Measurements from ENCODE around the gene ZNF69.
"Not testable (repeated sequence)": the region's sequence is repeated elsewhere in the genome, so short reads cannot be mapped to it uniquely, and the experiment has no call there.

The ZNF69 gene

DNA sequence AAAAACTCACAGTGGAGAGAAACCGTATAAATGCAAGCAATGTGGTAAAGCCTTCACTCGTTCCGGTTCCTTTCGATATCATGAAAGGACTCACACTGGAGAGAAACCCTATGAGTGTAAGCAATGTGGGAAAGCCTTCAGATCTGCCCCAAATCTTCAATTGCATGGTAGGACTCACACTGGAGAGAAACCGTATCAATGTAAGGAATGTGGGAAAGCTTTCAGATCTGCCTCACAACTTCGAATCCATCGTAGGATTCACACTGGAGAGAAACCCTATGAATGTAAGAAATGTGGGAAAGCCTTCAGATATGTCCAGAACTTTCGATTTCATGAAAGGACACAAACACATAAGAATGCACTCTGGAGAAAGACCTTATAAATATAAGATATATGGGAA is 19.4 kb upstream of the ZNF69 start:
- Histone ChIP-seq H3K4me3 (ENCODE audit: low read length) (no peak overlapping the region), H2BK5ac (ENCODE audit: low read length) (no peak overlapping the region), H3K79me2 (ENCODE audit: control insufficient read depth, insufficient read depth, low read length) (no peaks in the 10 kb centered on the region), H3K27me3 (ENCODE audit: insufficient read depth, low read length, poor library complexity) (no peaks in the 10 kb centered on the region), H2AK5ac (ENCODE audit: low read length) (no peak overlapping the region), H3K18ac (ENCODE audit: low read length) (no peak overlapping the region), H3K9ac (ENCODE audit: low read length) (no peak overlapping the region), H4K8ac (ENCODE audit: low read depth, low read length) (no peak overlapping the region), H3K23ac (ENCODE audit: low read length) (no peak overlapping the region), H3K4me1 (ENCODE audit: control insufficient read depth, low read depth, low read length) (no peaks in the 10 kb centered on the region), H3K36me3 (ENCODE audit: control insufficient read depth, insufficient read depth, low read length) (no peaks in the 10 kb centered on the region), H3K56ac (ENCODE audit: low read length) (no peak overlapping the region), H2BK120ac (ENCODE audit: low read depth, low read length) (no peak overlapping the region), H3K27ac (ENCODE audit: low read depth, low read length) (no peak overlapping the region), H3K4me2 (ENCODE audit: low read length) (no peak overlapping the region), H3K4ac (ENCODE audit: low read depth, low read length) (no peak overlapping the region), H4K5ac (ENCODE audit: low read length) (no peak overlapping the region), H2BK15ac (replicated peaks; ENCODE audit: low read depth) (no peak overlapping the region), H3K79me1 (ENCODE audit: low read length) (no peaks in the 10 kb centered on the region)
- DNase-seq, result no peak
- no CpG with 5 or more reads among the region's 8 CpGs for WGBS (ENCODE audit: extremely low coverage, insufficient coverage, low lambda C conversion rate)

DNA sequence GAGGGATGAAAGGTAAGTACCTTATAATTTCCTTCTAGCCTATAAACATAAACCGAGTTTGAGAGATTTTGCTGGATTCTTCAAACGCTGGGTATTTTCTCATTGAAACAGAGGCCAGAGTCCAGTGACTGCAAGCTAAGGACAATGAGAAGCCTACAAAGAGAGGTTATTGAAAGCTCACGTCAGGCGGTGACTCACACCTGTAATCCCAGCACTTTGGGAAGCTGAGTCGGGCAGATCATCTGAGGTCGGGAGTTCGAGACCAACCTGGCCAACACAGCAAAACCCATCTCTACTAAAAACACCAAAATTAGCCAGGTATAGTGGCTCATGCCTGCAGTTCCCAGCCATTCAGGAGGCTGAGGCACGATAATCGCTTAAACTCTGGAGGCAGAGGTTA is 15.0 kb upstream of the ZNF69 start:
- no peak overlapping the region for H4K5ac ChIP-seq (ENCODE audit: low read length)
- no peaks in the 10 kb centered on the region for H3K4me1 ChIP-seq (ENCODE audit: control insufficient read depth, low read depth, low read length)
- DNase-seq, result no peak
- no peak overlapping the region for H3K23ac ChIP-seq (ENCODE audit: low read length)
- H3K56ac ChIP-seq (ENCODE audit: low read length), result no peak overlapping the region
- H2BK120ac ChIP-seq (ENCODE audit: low read depth, low read length), result no peak overlapping the region
- no peaks in the 10 kb centered on the region for H3K79me2 ChIP-seq (ENCODE audit: control insufficient read depth, insufficient read depth, low read length)
- H2BK15ac ChIP-seq (replicated peaks; ENCODE audit: low read depth), result no peak overlapping the region
- H3K79me1 ChIP-seq (ENCODE audit: low read length), result no peaks in the 10 kb centered on the region
- WGBS (ENCODE audit: extremely low coverage, insufficient coverage, low lambda C conversion rate), result no CpG with 5 or more reads among the region's 9 CpGs
- no peaks in the 10 kb centered on the region for H3K36me3 ChIP-seq (ENCODE audit: control insufficient read depth, insufficient read depth, low read length)
- no peak overlapping the region for H2BK5ac ChIP-seq (ENCODE audit: low read length)
- no peak overlapping the region for H4K8ac ChIP-seq (ENCODE audit: low read depth, low read length)
- H3K18ac ChIP-seq (ENCODE audit: low read length), result no peak overlapping the region
- no peaks in the 10 kb centered on the region for H3K27me3 ChIP-seq (ENCODE audit: insufficient read depth, low read length, poor library complexity)
- no peak overlapping the region for H3K27ac ChIP-seq (ENCODE audit: low read depth, low read length)
- H3K4ac ChIP-seq (ENCODE audit: low read depth, low read length), result no peak overlapping the region
- H3K9ac ChIP-seq (ENCODE audit: low read length), result no peak overlapping the region
- no peak overlapping the region for H2AK5ac ChIP-seq (ENCODE audit: low read length)
- H3K4me3 ChIP-seq (ENCODE audit: low read length), result no peak overlapping the region
- no peak overlapping the region for H3K4me2 ChIP-seq (ENCODE audit: low read length)

DNA sequence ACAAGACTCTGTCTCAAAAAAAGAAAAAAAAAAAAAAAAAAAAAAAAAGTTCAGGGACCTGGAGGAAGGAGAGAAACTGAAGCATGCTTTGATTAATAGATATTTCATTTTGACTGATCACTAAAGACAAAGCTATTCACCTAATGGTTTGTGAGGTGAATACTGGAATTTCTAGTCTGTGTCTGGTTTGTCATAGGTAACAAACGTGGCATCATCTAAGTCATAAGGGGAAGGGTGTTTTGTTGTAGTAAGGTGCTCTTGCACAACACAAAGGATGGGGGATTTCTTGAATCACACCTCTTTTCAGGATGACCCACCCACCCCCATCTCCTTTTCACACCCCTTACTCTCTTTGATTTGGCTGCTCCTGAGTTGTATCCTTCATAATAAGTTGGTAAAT is 13.8 kb upstream of the ZNF69 start:
- no peaks in the 10 kb centered on the region for H3K79me1 ChIP-seq (ENCODE audit: low read length)
- H3K4me3 ChIP-seq (ENCODE audit: low read length), result no peak overlapping the region
- no peak overlapping the region for H2AK5ac ChIP-seq (ENCODE audit: low read length)
- H2BK15ac ChIP-seq (replicated peaks; ENCODE audit: low read depth), result no peak overlapping the region
- H2BK5ac ChIP-seq (ENCODE audit: low read length), result no peak overlapping the region
- WGBS (ENCODE audit: extremely low coverage, insufficient coverage, low lambda C conversion rate), result no CpG with 5 or more reads among the region's 1 CpG
- H3K23ac ChIP-seq (ENCODE audit: low read length), result no peak overlapping the region
- H3K4me2 ChIP-seq (ENCODE audit: low read length), result no peak overlapping the region
- no peaks in the 10 kb centered on the region for H3K27me3 ChIP-seq (ENCODE audit: insufficient read depth, low read length, poor library complexity)
- no peak for DNase-seq
- H3K36me3 ChIP-seq (ENCODE audit: control insufficient read depth, insufficient read depth, low read length), result no peaks in the 10 kb centered on the region
- H3K18ac ChIP-seq (ENCODE audit: low read length), result no peak overlapping the region
- H3K56ac ChIP-seq (ENCODE audit: low read length), result no peak overlapping the region
- no peak overlapping the region for H4K5ac ChIP-seq (ENCODE audit: low read length)
- no peak overlapping the region for H2BK120ac ChIP-seq (ENCODE audit: low read depth, low read length)
- no peak overlapping the region for H3K4ac ChIP-seq (ENCODE audit: low read depth, low read length)
- no peak overlapping the region for H4K8ac ChIP-seq (ENCODE audit: low read depth, low read length)
- H3K9ac ChIP-seq (ENCODE audit: low read length), result no peak overlapping the region
- no peaks in the 10 kb centered on the region for H3K4me1 ChIP-seq (ENCODE audit: control insufficient read depth, low read depth, low read length)
- no peaks in the 10 kb centered on the region for H3K79me2 ChIP-seq (ENCODE audit: control insufficient read depth, insufficient read depth, low read length)
- no peak overlapping the region for H3K27ac ChIP-seq (ENCODE audit: low read depth, low read length)

DNA sequence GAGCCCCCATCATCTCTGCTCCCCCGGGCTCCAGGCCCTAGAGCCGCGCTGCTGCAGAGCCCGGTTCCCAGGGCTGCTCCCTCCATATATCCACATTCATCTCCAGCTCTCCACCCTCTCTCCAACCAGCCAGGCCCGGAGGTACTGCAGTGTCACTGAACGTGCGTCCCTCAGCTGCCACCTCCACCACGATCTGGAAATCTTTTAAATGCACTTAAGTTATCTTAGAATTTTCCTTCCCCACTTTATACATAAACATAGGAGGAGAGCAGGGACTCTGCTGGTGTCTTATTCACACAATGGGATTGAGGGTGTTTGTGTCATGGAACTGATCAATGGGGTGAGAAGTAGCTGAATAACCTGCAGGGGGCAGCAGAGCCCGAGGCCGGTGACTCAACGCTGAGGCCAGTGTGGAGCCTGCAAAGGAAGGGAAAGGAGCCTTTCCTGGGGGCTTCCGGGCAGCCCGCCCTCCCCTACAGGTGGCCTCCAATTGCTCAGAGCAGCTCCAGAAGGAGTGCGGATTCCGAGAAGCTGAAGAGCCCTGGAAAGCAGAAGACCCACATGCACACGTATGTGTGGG is 7.8 kb upstream of the ZNF69 start:
- H3K18ac ChIP-seq (ENCODE audit: low read length); H3K4me3 ChIP-seq (ENCODE audit: low read length); H3K9ac ChIP-seq (ENCODE audit: low read length); H2AK5ac ChIP-seq (ENCODE audit: low read length); H2BK15ac ChIP-seq (replicated peaks; ENCODE audit: low read depth); H2BK5ac ChIP-seq (ENCODE audit: low read length); H3K4me1 ChIP-seq (ENCODE audit: control insufficient read depth, low read depth, low read length); H3K36me3 ChIP-seq (ENCODE audit: control insufficient read depth, insufficient read depth, low read length); H3K79me1 ChIP-seq (ENCODE audit: low read length); H3K27me3 ChIP-seq (ENCODE audit: insufficient read depth, low read length, poor library complexity); H3K79me2 ChIP-seq (ENCODE audit: control insufficient read depth, insufficient read depth, low read length); H3K23ac ChIP-seq (ENCODE audit: low read length); H4K8ac ChIP-seq (ENCODE audit: low read depth, low read length); H4K5ac ChIP-seq (ENCODE audit: low read length); H3K4ac ChIP-seq (ENCODE audit: low read depth, low read length); H2BK120ac ChIP-seq (ENCODE audit: low read depth, low read length); H3K4me2 ChIP-seq (ENCODE audit: low read length); H3K27ac ChIP-seq (ENCODE audit: low read depth, low read length); H3K56ac ChIP-seq (ENCODE audit: low read length): not testable (repeated sequence)
- WGBS (ENCODE audit: extremely low coverage, insufficient coverage, low lambda C conversion rate), result no CpG with 5 or more reads among the region's 16 CpGs
- DNase-seq, result peak; percentile 47

DNA sequence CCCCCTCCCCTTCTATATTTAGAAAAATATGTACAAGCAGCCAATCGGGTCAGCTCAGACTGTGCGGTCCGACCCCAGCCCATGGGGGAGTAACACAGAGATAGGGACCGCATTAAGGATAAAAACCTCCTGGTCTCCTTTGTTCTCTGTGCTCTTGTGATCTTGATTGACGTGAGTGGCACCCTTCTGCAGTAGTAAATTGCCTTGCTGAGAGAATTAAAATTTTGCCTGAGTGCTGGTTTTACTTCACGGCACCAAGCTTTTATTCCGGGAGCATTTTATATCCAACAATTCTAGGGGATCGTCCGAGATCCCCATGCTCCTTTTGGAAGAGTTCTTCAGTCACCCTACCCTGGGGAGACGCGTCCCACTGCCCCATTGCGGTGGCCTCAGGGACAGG is 7.0 kb upstream of the ZNF69 start:
- H2AK5ac ChIP-seq (ENCODE audit: low read length), result no peak overlapping the region
- no peak overlapping the region for H3K27ac ChIP-seq (ENCODE audit: low read depth, low read length)
- no peak overlapping the region for H3K23ac ChIP-seq (ENCODE audit: low read length)
- H4K8ac ChIP-seq (ENCODE audit: low read depth, low read length), result no peak overlapping the region
- H3K9ac ChIP-seq (ENCODE audit: low read length), result no peak overlapping the region
- H3K18ac ChIP-seq (ENCODE audit: low read length), result no peak overlapping the region
- no peak overlapping the region for H3K56ac ChIP-seq (ENCODE audit: low read length)
- no peaks in the 10 kb centered on the region for H3K79me1 ChIP-seq (ENCODE audit: low read length)
- H3K4ac ChIP-seq (ENCODE audit: low read depth, low read length), result no peak overlapping the region
- no peaks in the 10 kb centered on the region for H3K79me2 ChIP-seq (ENCODE audit: control insufficient read depth, insufficient read depth, low read length)
- no peaks in the 10 kb centered on the region for H3K36me3 ChIP-seq (ENCODE audit: control insufficient read depth, insufficient read depth, low read length)
- no peak overlapping the region for H2BK15ac ChIP-seq (replicated peaks; ENCODE audit: low read depth)
- H3K27me3 ChIP-seq (ENCODE audit: insufficient read depth, low read length, poor library complexity), result no peaks in the 10 kb centered on the region
- H3K4me1 ChIP-seq (ENCODE audit: control insufficient read depth, low read depth, low read length), result no peaks in the 10 kb centered on the region
- H3K4me2 ChIP-seq (ENCODE audit: low read length), result no peak overlapping the region
- no peak overlapping the region for H4K5ac ChIP-seq (ENCODE audit: low read length)
- no peak overlapping the region for H2BK5ac ChIP-seq (ENCODE audit: low read length)
- H2BK120ac ChIP-seq (ENCODE audit: low read depth, low read length), result no peak overlapping the region
- no peak for DNase-seq
- WGBS (ENCODE audit: extremely low coverage, insufficient coverage, low lambda C conversion rate), result no CpG with 5 or more reads among the region's 12 CpGs
- H3K4me3 ChIP-seq (ENCODE audit: low read length), result no peak overlapping the region

DNA sequence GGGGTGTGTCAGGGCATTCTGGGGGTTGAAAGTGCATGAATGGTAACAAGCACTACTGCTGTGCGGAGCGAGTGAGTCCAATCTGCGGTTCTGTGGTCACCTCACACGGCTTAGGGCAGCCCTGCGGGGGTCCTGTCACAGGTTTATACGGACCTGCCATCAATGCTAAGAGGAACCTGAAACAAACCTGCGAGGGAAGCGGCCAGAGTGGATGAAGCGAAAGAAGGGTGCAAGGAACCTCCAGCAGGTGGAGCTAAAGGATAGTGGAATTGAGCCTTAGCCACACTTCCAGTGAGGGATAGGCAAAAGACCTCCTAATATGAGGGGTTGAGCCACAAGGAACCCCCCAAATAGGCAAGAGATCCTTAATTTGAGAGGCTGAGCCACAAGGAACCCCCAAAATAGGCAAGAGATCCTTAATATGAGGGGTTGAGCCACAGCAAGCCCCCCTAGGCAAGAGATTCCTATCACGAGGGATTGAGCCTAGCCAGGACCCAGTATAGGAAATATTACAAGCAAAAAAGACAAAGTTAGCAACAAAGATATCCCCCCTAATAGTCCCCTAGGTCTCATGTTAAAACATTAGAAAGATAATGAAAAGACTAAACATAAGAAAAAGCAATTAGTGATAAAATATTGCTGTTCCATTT is 6.3 kb upstream of the ZNF69 start:
- peak; percentile 77 for DNase-seq
- Histone ChIP-seq H4K5ac (ENCODE audit: low read length) (no peak overlapping the region), H3K4me2 (ENCODE audit: low read length) (no peak overlapping the region), H3K79me1 (ENCODE audit: low read length) (no peaks in the 10 kb centered on the region), H3K27me3 (ENCODE audit: insufficient read depth, low read length, poor library complexity) (no peaks in the 10 kb centered on the region), H3K4ac (ENCODE audit: low read depth, low read length) (no peak overlapping the region), H3K79me2 (ENCODE audit: control insufficient read depth, insufficient read depth, low read length) (no peaks in the 10 kb centered on the region), H3K18ac (ENCODE audit: low read length) (no peak overlapping the region), H3K36me3 (ENCODE audit: control insufficient read depth, insufficient read depth, low read length) (no peaks in the 10 kb centered on the region), H3K4me3 (ENCODE audit: low read length) (no peak overlapping the region), H3K9ac (ENCODE audit: low read length) (no peak overlapping the region), H3K56ac (ENCODE audit: low read length) (no peak overlapping the region), H2AK5ac (ENCODE audit: low read length) (no peak overlapping the region), H4K8ac (ENCODE audit: low read depth, low read length) (no peak overlapping the region), H2BK5ac (ENCODE audit: low read length) (no peak overlapping the region), H3K27ac (ENCODE audit: low read depth, low read length) (no peak overlapping the region), H3K4me1 (ENCODE audit: control insufficient read depth, low read depth, low read length) (no peaks in the 10 kb centered on the region), H2BK15ac (replicated peaks; ENCODE audit: low read depth) (no peak overlapping the region), H2BK120ac (ENCODE audit: low read depth, low read length) (no peak overlapping the region), H3K23ac (ENCODE audit: low read length) (no peak overlapping the region)
- no CpG with 5 or more reads among the region's 10 CpGs for WGBS (ENCODE audit: extremely low coverage, insufficient coverage, low lambda C conversion rate)

Measured in mesendoderm (in vitro differentiated cells).